IgD-negative memory B cell (primary cell): ENCODE results near the gene SPINK7. TPM values are rescaled to one million over a fixed set of nuclear protein-coding genes. Genes with fewer than 3 reads are reported as not detected.

Experiments
- H3K27ac Mint-ChIP-seq, 3 donors: one replicate each; pipeline ENCODE4 v1.8.0; 2020 to 2022; ENCODE audit warnings: mild to moderate bottlenecking in 3 of 3, mixed read lengths in 3 of 3, moderate library complexity in 1 of 3
- H3K27me3 Mint-ChIP-seq: one replicate; pipeline ENCODE4 v1.8.0; 2021; ENCODE audit warnings: mixed read lengths
- H3K36me3 Mint-ChIP-seq: one replicate; pipeline ENCODE4 v1.8.0; 2020; ENCODE audit warnings: mild to moderate bottlenecking, mixed read lengths
- H3K4me1 Mint-ChIP-seq, 3 donors: one replicate each; pipeline ENCODE4 v1.8.0; 2020 to 2022; ENCODE audit warnings: mixed read lengths in 3 of 3, mild to moderate bottlenecking in 1 of 3
- H3K4me3 Mint-ChIP-seq, 4 donors: one replicate each; pipeline ENCODE4 v1.8.0; 2020 to 2022; ENCODE audit warnings: mild to moderate bottlenecking in 4 of 4, mixed read lengths in 4 of 4, moderate library complexity in 3 of 4
- H3K9me3 Mint-ChIP-seq, 3 donors: one replicate each; pipeline ENCODE4 v1.8.0; 2020 to 2021; ENCODE audit warnings: mixed read lengths in 3 of 3, mild to moderate bottlenecking in 1 of 3
- polyA plus RNA-seq: library from polyadenylated mRNA; unstranded; fragments of 300-500 nt; fragmentation: Illumina TruSeq; gene quantifications from one replicate; pipeline ENCODE4 v1.2.3, GENCODE V29; 2021

The SPINK7 gene
- polyA plus RNA-seq, 1 donor from 2014 or later, result not detected

DNA sequence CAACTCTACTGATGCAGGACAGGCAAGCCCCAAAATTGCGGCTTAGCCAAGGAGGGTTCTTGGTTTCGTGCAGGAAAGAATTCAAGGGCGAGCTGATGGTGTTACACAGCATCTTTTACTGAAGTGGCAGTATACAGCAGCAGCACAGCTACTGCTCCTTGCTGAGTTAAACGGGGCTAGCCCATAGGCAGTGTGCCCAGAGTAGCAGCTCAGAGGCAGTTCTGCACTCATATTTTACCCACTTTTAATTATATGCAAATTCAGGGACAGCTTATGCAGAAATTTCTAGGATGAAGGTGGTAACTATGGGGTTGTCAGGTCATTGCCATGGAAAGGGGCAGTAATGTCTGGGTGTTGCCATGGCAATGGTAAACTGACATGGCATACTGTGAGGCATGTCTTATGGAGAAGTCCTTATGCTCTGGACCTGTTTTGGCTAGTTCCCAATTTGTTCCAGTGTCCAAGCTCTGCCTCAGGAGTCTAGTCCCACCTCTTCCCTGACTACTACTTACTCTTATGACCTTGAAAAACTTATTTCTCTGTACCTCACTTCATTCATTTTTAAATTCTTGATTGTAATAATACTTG, 21.1 kb downstream of the SPINK7 start:
- no peaks in the 10 kb centered on the region for H3K36me3 Mint-ChIP-seq
- H3K4me1 Mint-ChIP-seq, result peaks cover 0 to 5% (median 4%) of the 10 kb centered on the region in 3 donors
- H3K27ac Mint-ChIP-seq, result no peak overlapping the region
- H3K4me3 Mint-ChIP-seq, result no peak overlapping the region
- peaks cover 3% of the 10 kb centered on the region for H3K27me3 Mint-ChIP-seq
- H3K9me3 Mint-ChIP-seq, result peaks cover 6 to 14% (median 12%) of the 10 kb centered on the region in 3 donors

- peaks cover 0 to 5% (median 4%) of the 10 kb centered on the region in 3 donors for H3K4me1 Mint-ChIP-seq
Measured at GRCh38 chr5:148335259-148335658, 23.0 kb downstream of the SPINK7 start, which contains the start of gene SPINK9. Gene SPINK9, plus strand, starts transcription at chr5:148335559. Its CDS starts 55 bp downstream, at chr5:148335614.

DNA sequence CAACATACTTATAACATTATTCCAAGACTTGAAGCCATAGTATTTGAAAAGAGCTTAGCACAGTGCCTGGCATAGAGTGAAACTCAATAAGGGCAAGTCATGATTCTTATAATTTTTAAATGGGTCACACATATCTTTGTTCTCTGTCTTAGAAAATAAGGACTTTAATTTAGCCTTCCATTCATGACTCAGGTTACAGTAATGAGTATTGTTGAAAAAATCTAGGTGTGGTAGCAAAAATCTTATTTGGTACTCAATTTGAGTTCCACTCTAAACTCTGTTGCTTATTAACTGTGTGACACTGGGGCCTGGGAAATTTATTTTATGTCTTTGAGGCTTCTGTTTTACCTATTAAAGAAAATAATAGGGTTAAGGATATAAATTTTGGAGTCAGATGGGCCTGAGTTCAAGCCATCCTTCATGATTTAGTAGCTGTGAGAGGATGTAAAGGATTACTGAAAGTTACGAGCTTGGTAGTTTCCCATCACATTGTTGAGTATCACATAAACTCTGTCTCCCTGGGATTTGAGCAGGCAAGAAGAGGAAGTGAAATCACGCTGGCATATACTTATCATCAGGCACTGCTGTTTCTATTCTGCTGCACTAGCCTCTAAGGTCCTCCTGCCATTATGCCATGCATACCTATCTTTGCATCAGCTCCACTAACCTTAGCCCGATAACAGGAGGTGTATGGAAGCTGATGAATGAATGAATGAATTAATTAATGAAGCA, 24.6 kb downstream of the SPINK7 start:
- H3K36me3 Mint-ChIP-seq, result no peaks in the 10 kb centered on the region
- H3K4me1 Mint-ChIP-seq, result peaks cover 0 to 5% (median 4%) of the 10 kb centered on the region in 3 donors
- peak overlapping the region in 1 of 3 donors; percentile 14 for H3K27ac Mint-ChIP-seq
- peaks cover 0 to 2% (median 0%) of the 10 kb centered on the region in 3 donors for H3K9me3 Mint-ChIP-seq
- H3K27me3 Mint-ChIP-seq, result peaks cover 3% of the 10 kb centered on the region
- H3K4me3 Mint-ChIP-seq, result no peak overlapping the region

More at GRCh38 chr5:148335259-148335658, 23.0 kb downstream of the SPINK7 start, which contains the start of gene SPINK9:
- Mint-ChIP-seq H3K4me3 (no peak within 1 kb of the TSS), H3K27ac (no peak within 1 kb of the TSS), H3K27me3 (peaks cover 3% of the 10 kb centered on the region), H3K9me3 (peaks cover 2 to 7% (median 4%) of the 10 kb centered on the region in 3 donors), H3K36me3 (no peaks in the 10 kb centered on the region)

DNA sequence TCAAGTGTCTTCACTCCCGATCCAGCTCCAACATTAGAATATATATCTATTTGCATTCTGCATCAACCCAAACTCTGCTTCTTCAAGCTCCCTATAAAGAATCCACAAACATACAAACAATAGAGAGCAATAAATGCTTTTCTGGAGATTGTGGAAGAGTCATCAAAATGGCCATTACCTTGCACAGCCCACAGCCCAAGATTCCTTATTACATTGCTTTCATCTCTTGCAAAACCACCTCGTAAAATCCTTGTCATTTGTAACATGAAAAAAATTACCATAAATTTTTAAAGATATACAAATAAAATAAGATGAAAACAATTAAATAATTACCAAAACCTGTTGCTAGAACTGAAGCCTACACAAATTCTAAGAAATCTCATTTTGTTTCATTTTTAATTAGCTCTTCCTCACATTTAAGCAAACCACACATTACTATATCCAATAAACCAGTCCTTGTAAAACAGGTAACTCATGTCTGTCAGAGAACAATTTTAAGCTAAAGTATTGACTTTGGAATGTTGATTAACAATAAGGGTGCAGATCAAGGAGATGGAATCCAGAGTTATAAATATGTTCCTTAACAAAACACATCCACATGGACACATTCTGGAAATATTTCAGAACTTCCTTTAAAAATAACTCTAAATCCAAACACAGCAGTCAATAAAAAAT, 30.3 kb downstream of the SPINK7 start:
- Mint-ChIP-seq H3K9me3 (no peaks in the 10 kb centered on the region), H3K27ac (no peak overlapping the region), H3K4me1 (peaks cover 0 to 5% (median 2%) of the 10 kb centered on the region in 3 donors), H3K4me3 (no peak overlapping the region), H3K27me3 (no peaks in the 10 kb centered on the region), H3K36me3 (no peaks in the 10 kb centered on the region)

GRCh38 chr5:148343046-148343407, 30.8 kb downstream of the SPINK7 start:
- Mint-ChIP-seq H3K27ac (no peak overlapping the region), H3K4me1 (peaks cover 0 to 5% (median 2%) of the 10 kb centered on the region in 3 donors), H3K9me3 (no peaks in the 10 kb centered on the region), H3K27me3 (no peaks in the 10 kb centered on the region), H3K36me3 (peaks cover under 1% of the 10 kb centered on the region), H3K4me3 (no peak overlapping the region)

DNA sequence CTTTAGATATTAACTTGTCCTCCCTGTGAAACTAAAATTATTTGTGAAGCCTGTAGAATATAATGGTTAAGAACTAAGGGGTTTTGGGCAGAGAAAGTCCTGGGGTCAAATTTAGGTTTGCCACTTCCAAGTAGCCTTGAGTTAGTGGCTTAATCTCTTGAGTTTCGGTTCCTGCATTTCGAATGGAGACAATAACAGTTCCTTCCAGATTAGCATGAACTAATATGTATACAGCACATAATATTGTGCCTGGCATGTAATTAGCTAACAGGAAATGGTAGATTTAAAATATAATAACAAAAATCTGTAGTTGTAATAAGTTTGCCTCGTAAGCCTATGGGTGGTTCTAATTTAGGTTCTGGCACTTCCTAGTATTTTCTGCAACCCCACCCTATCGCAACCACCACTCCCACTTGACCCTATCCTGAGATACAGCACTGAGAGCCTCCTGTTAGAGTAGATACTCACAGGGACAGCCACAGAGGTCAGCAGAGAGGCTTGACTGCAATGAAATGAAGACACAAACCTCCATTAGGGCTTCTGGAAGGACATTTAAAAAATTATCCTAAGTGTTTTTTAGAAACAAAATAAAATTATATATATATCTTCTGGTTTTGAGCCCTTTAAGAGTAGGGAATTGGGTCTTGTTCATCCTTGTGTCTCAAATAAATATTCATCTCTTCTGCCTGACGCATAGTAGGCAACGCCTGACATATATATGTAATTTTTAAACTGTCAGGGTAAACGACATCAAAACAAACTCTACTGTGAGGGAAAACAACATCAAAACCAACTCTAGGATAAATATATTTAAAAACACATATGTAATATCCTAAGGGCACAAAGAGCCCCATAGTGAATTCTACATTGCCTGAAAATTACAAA, 31.6 kb downstream of the SPINK7 start:
- Mint-ChIP-seq H3K27ac (peak overlapping the region in 1 of 3 donors; percentile 24), H3K27me3 (no peaks in the 10 kb centered on the region), H3K4me1 (peaks cover 0 to 5% (median 2%) of the 10 kb centered on the region in 3 donors), H3K4me3 (no peak overlapping the region), H3K9me3 (no peaks in the 10 kb centered on the region), H3K36me3 (peaks cover 5% of the 10 kb centered on the region)

GRCh38 chr5:148347706-148348105, 35.5 kb downstream of the SPINK7 start:
- peaks cover 6% of the 10 kb centered on the region for H3K36me3 Mint-ChIP-seq
- no peak overlapping the region for H3K27ac Mint-ChIP-seq
- no peak overlapping the region for H3K4me3 Mint-ChIP-seq
- peaks cover 0 to 5% (median 0%) of the 10 kb centered on the region in 3 donors for H3K4me1 Mint-ChIP-seq
- no peaks in the 10 kb centered on the region for H3K9me3 Mint-ChIP-seq
- H3K27me3 Mint-ChIP-seq, result no peaks in the 10 kb centered on the region

GRCh38 chr5:148352696-148353095, 40.5 kb downstream of the SPINK7 start:
- Mint-ChIP-seq H3K4me3 (no peak overlapping the region), H3K27ac (no peak overlapping the region), H3K36me3 (peaks cover 6% of the 10 kb centered on the region), H3K9me3 (peaks cover 0 to 1% (median 0%) of the 10 kb centered on the region in 3 donors), H3K4me1 (peaks cover 0 to 4% (median 1%) of the 10 kb centered on the region in 3 donors), H3K27me3 (no peaks in the 10 kb centered on the region)

GRCh38 chr5:148353634-148354033, 41.4 kb downstream of the SPINK7 start:
- Mint-ChIP-seq H3K27me3 (no peaks in the 10 kb centered on the region), H3K4me3 (no peak overlapping the region), H3K4me1 (peaks cover 0 to 4% (median 1%) of the 10 kb centered on the region in 3 donors), H3K27ac (no peak overlapping the region), H3K9me3 (peaks cover 0 to 1% (median 0%) of the 10 kb centered on the region in 3 donors), H3K36me3 (peaks cover 2% of the 10 kb centered on the region)

GRCh38 chr5:148364343-148364742, 52.1 kb downstream of the SPINK7 start:
- Mint-ChIP-seq H3K4me1 (no peaks in the 10 kb centered on the region), H3K27me3 (no peaks in the 10 kb centered on the region), H3K9me3 (peaks cover 8 to 13% (median 8%) of the 10 kb centered on the region in 3 donors), H3K27ac (no peak overlapping the region), H3K36me3 (no peaks in the 10 kb centered on the region), H3K4me3 (no peak overlapping the region)

Other genes with a start within 250 kb of the SPINK7 start
- not detected for gene SPINK5, start 248.4 kb upstream of the SPINK7 start, polyA plus RNA-seq
- not detected for gene SPINK14, start 143.9 kb upstream of the SPINK7 start, polyA plus RNA-seq
- not detected for gene SPINK6, start 109.4 kb upstream of the SPINK7 start, polyA plus RNA-seq
- gene MARCOL, start 73.9 kb upstream of the SPINK7 start, polyA plus RNA-seq, result not detected
- gene SPINK13, start 43.6 kb upstream of the SPINK7 start, polyA plus RNA-seq, result not detected
- gene SPINK9, start 23.1 kb downstream of the SPINK7 start, polyA plus RNA-seq, result not detected
- 20.1 TPM for gene FBXO38, start 71.5 kb downstream of the SPINK7 start, polyA plus RNA-seq